ENCODE results near the gene BSG.

BSG gene

GRCh38 chr19:607301-608154, 35.1 kb downstream of the BSG start:
- DNase-seq (ENCODE audit: insufficient read length, low spot score) (no peak), FAIRE-seq (no peak)
- TF ChIP-seq CTCF (IDR thresholded peaks at IDR 0.05; ENCODE audit: insufficient read depth, missing control alignments), result no peak

- FAIRE-seq, result no peak
- DNase-seq (ENCODE audit: insufficient read length, low spot score), result no peak
- TF ChIP-seq CTCF (IDR thresholded peaks at IDR 0.05; ENCODE audit: insufficient read depth, missing control alignments), result no peak
These were observed 36.0 kb downstream of the BSG start for GRCh38 chr19:608155-609003.

GRCh38 chr19:609004-609346, 36.6 kb downstream of the BSG start:
- no peak for TF ChIP-seq CTCF (IDR thresholded peaks at IDR 0.05; ENCODE audit: insufficient read depth, missing control alignments)
- DNase-seq (ENCODE audit: insufficient read length, low spot score), result no peak
- FAIRE-seq, result no peak

GRCh38 chr19:610071-610800, 37.8 kb downstream of the BSG start:
- FAIRE-seq (no peak), DNase-seq (ENCODE audit: insufficient read length, low spot score) (no peak)
- no peak for TF ChIP-seq CTCF (IDR thresholded peaks at IDR 0.05; ENCODE audit: insufficient read depth, missing control alignments)

GRCh38 chr19:610801-611480, 38.5 kb downstream of the BSG start:
- peak; percentile 77 for DNase-seq (ENCODE audit: insufficient read length, low spot score)
- TF ChIP-seq CTCF (IDR thresholded peaks at IDR 0.05; ENCODE audit: insufficient read depth, missing control alignments), result no peak
- peak; percentile 25 for FAIRE-seq

GRCh38 chr19:611481-611868, 39.1 kb downstream of the BSG start:
- DNase-seq (ENCODE audit: insufficient read length, low spot score) (no peak), FAIRE-seq (no peak)
- TF ChIP-seq CTCF (IDR thresholded peaks at IDR 0.05; ENCODE audit: insufficient read depth, missing control alignments), result no peak

Measured in D721Med (cell line).